ENCODE data around the gene BCHE. TPM values are rescaled to one million over a fixed set of nuclear protein-coding genes. Genes with fewer than 3 reads are reported as not detected.

The BCHE gene
- total RNA-seq, 6 experiments from 2014 or later = not detected

GRCh38 chr3:165770781-165771180, 66.4 kb downstream of the BCHE start:
- Mint-ChIP-seq H3K4me3 (no peak overlapping the region), H3K27me3 (ENCODE audit: insufficient read depth) (no peaks in the 10 kb centered on the region), H3K36me3 (ENCODE audit: low read depth) (no peaks in the 10 kb centered on the region), H3K27ac (no peak overlapping the region), H3K4me1 (ENCODE audit: low read depth) (no peaks in the 10 kb centered on the region), H3K9me3 (peaks cover 27% of the 10 kb centered on the region)
- TF ChIP-seq, protein P1, sequence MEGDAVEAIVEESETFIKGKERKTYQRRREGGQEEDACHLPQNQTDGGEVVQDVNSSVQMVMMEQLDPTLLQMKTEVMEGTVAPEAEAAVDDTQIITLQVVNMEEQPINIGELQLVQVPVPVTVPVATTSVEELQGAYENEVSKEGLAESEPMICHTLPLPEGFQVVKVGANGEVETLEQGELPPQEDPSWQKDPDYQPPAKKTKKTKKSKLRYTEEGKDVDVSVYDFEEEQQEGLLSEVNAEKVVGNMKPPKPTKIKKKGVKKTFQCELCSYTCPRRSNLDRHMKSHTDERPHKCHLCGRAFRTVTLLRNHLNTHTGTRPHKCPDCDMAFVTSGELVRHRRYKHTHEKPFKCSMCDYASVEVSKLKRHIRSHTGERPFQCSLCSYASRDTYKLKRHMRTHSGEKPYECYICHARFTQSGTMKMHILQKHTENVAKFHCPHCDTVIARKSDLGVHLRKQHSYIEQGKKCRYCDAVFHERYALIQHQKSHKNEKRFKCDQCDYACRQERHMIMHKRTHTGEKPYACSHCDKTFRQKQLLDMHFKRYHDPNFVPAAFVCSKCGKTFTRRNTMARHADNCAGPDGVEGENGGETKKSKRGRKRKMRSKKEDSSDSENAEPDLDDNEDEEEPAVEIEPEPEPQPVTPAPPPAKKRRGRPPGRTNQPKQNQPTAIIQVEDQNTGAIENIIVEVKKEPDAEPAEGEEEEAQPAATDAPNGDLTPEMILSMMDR (IDR thresholded peaks at IDR 0.05) = no peak
- DNase-seq = no peak

- Mint-ChIP-seq H3K9me3 (peaks cover 26% of the 10 kb centered on the region), H3K27ac (no peak overlapping the region), H3K36me3 (ENCODE audit: low read depth) (no peaks in the 10 kb centered on the region), H3K4me3 (no peak overlapping the region), H3K4me1 (ENCODE audit: low read depth) (no peaks in the 10 kb centered on the region), H3K27me3 (ENCODE audit: insufficient read depth) (no peaks in the 10 kb centered on the region)
- DNase-seq = no peak
- TF ChIP-seq, protein P1 (IDR thresholded peaks at IDR 0.05) = no peak
These were observed 68.5 kb downstream of the BCHE start for GRCh38 chr3:165768680-165769079.

DNA sequence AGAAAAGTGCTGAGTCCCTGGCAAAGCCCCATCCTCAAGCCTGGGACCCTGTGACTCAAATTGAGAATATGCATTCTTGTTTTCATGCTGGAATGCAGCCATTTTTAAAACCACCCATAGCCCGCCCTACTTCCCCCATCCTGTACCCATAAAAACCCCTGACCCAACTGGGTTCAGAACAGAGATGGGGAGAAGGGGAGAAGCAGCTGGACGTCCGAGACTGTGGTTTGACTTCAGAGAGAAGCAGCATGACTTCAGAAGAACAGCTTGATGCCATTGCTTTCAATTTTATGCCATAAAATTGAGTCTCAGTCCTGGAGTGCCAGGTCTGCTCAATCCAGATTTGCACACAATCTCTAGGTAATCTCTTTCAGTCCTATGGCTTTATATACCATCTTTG, 78.2 kb downstream of the BCHE start:
- Mint-ChIP-seq H3K27me3 (ENCODE audit: insufficient read depth) (no peaks in the 10 kb centered on the region), H3K9me3 (peaks cover 36% of the 10 kb centered on the region), H3K27ac (no peak overlapping the region), H3K4me1 (ENCODE audit: low read depth) (no peaks in the 10 kb centered on the region), H3K36me3 (ENCODE audit: low read depth) (no peaks in the 10 kb centered on the region), H3K4me3 (no peak overlapping the region)
- TF ChIP-seq, protein P1 (IDR thresholded peaks at IDR 0.05) = no peak
- DNase-seq = no peak

- H3K27me3 Mint-ChIP-seq (ENCODE audit: insufficient read depth) = no peaks in the 10 kb centered on the region
- no peak overlapping the region for H3K27ac Mint-ChIP-seq
- no peak overlapping the region for H3K4me3 Mint-ChIP-seq
- TF ChIP-seq, protein P1 (IDR thresholded peaks at IDR 0.05) = no peak
- H3K9me3 Mint-ChIP-seq = peaks cover 44% of the 10 kb centered on the region
- H3K4me1 Mint-ChIP-seq (ENCODE audit: low read depth) = no peaks in the 10 kb centered on the region
- H3K36me3 Mint-ChIP-seq (ENCODE audit: low read depth) = peaks cover 5% of the 10 kb centered on the region; the same call in 1 of the 2 replicates
- no peak for DNase-seq
These were observed 81.7 kb downstream of the BCHE start for GRCh38 chr3:165755571-165755970.

- no peak for DNase-seq
- no peaks in the 10 kb centered on the region for H3K27me3 Mint-ChIP-seq (ENCODE audit: insufficient read depth)
- no peak overlapping the region for H3K27ac Mint-ChIP-seq
- H3K9me3 Mint-ChIP-seq = peaks cover 43% of the 10 kb centered on the region
- peaks cover 5% of the 10 kb centered on the region; the same call in 1 of the 2 replicates for H3K36me3 Mint-ChIP-seq (ENCODE audit: low read depth)
- H3K4me1 Mint-ChIP-seq (ENCODE audit: low read depth) = no peaks in the 10 kb centered on the region
- H3K4me3 Mint-ChIP-seq = no peak overlapping the region
- TF ChIP-seq, protein P1 (IDR thresholded peaks at IDR 0.05) = no peak
These were observed 82.8 kb downstream of the BCHE start for GRCh38 chr3:165754219-165755007.
